Measurements from ENCODE around the gene MIDN.

- TF ChIP-seq, protein P1, sequence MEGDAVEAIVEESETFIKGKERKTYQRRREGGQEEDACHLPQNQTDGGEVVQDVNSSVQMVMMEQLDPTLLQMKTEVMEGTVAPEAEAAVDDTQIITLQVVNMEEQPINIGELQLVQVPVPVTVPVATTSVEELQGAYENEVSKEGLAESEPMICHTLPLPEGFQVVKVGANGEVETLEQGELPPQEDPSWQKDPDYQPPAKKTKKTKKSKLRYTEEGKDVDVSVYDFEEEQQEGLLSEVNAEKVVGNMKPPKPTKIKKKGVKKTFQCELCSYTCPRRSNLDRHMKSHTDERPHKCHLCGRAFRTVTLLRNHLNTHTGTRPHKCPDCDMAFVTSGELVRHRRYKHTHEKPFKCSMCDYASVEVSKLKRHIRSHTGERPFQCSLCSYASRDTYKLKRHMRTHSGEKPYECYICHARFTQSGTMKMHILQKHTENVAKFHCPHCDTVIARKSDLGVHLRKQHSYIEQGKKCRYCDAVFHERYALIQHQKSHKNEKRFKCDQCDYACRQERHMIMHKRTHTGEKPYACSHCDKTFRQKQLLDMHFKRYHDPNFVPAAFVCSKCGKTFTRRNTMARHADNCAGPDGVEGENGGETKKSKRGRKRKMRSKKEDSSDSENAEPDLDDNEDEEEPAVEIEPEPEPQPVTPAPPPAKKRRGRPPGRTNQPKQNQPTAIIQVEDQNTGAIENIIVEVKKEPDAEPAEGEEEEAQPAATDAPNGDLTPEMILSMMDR (IDR thresholded peaks at IDR 0.05), result no peak
- no peak for TF ChIP-seq EP300 (IDR thresholded peaks at IDR 0.05)
Measured at GRCh38 chr19:1299801-1300200, 51.4 kb downstream of the MIDN start.
